Neural progenitor cell (in vitro differentiated cells): Measurements from ENCODE around the gene CGN. TPM values are rescaled to one million over a fixed set of nuclear protein-coding genes. Genes with fewer than 3 reads are reported as not detected.

Source experiments
- DNase-seq: peaks from one replicate; pipeline ENCODE4 v3.0.0-alpha.2; 2016; ENCODE audit warnings: low spot score
- H2AFZ ChIP-seq: fragments of 200-600 bp; sonication (generic); replicated peaks from 2 replicates; pipeline ENCODE4 v1.6.1; 2016; ENCODE audit warnings: antibody characterized with exemption
- H3F3A ChIP-seq: fragments of 200-600 bp; sonication (generic); 2 replicates; pipeline ENCODE4 v1.6.1; 2016; ENCODE audit warnings: antibody characterized with exemption, low read depth
- H3K27ac ChIP-seq: fragments of 200-600 bp; sonication (generic); 2 replicates; pipeline ENCODE4 v1.5.1; 2016; ENCODE audit warnings: mild to moderate bottlenecking
- H3K27me3 ChIP-seq: fragments of 200-600 bp; sonication (generic); 2 replicates; pipeline ENCODE4 v1.6.1; 2016; ENCODE audit warnings: mild to moderate bottlenecking, moderate library complexity
- H3K36me3 ChIP-seq: fragments of 200-600 bp; sonication (generic); 2 replicates; pipeline ENCODE4 v1.5.1; 2016
- H3K4me1 ChIP-seq: fragments of 200-600 bp; sonication (generic); 2 replicates; pipeline ENCODE4 v1.6.1; 2016; ENCODE audit warnings: mixed run types
- H3K4me2 ChIP-seq: fragments of 200-600 bp; sonication (generic); 2 replicates; pipeline ENCODE4 v1.6.1; 2016
- H3K4me3 ChIP-seq: fragments of 200-600 bp; sonication (generic); 2 replicates; pipeline ENCODE4 v1.5.1; 2016
- H3K79me2 ChIP-seq: fragments of 200-600 bp; sonication (generic); 2 replicates; pipeline ENCODE4 v1.6.1; 2016; ENCODE audit warnings: low read depth
- H3K9ac ChIP-seq: fragments of 200-600 bp; sonication (generic); 2 replicates; pipeline ENCODE4 v1.6.1; 2016
- H3K9me3 ChIP-seq: fragments of 200-600 bp; sonication (generic); 2 replicates; pipeline ENCODE4 v1.5.1; 2016; ENCODE audit warnings: low read depth
- H4K20me1 ChIP-seq: fragments of 200-600 bp; sonication (generic); 2 replicates; pipeline ENCODE4 v1.6.1; 2016; ENCODE audit warnings: low read depth
- H3K27ac Mint-ChIP-seq: 3 replicates; pipeline ENCODE4 v1.8.0; 2021; ENCODE audit warnings: mixed read lengths
- H3K27me3 Mint-ChIP-seq: 2 replicates; pipeline ENCODE4 v1.8.0; 2022; ENCODE audit warnings: low read depth, mild to moderate bottlenecking, inconsistent platforms, moderate library complexity, mixed read lengths; ENCODE audit not compliant: insufficient read depth
- H3K36me3 Mint-ChIP-seq: 3 replicates; pipeline ENCODE4 v1.8.0; 2021; ENCODE audit warnings: mixed read lengths
- H3K4me1 Mint-ChIP-seq: 3 replicates; pipeline ENCODE4 v1.8.0; 2021; ENCODE audit warnings: mixed read lengths
- H3K4me3 Mint-ChIP-seq: 3 replicates; pipeline ENCODE4 v1.8.0; 2021; ENCODE audit warnings: mild to moderate bottlenecking, moderate library complexity, mixed read lengths
- H3K9me3 Mint-ChIP-seq: 3 replicates; pipeline ENCODE4 v1.8.0; 2020; ENCODE audit warnings: mixed read lengths
- EZH2 ChIP-seq: fragments of 200-600 bp; sonication (generic); IDR thresholded peaks from 2 replicates; pipeline ENCODE4 v1.6.1; 2017; ENCODE audit warnings: antibody characterized with exemption, mild to moderate bottlenecking, moderate library complexity
- EZH2phosphoT487 ChIP-seq: fragments of 200-600 bp; sonication (generic); IDR thresholded peaks from 2 replicates; pipeline ENCODE4 v1.6.1; 2017; ENCODE audit warnings: antibody characterized with exemption
- total RNA-seq: library from RNA; depleted of rRNA; stranded (reverse); fragments of >200 nt; gene quantifications from 2 replicates; pipeline ENCODE4 v1.2.3, GENCODE V29; 2015; ENCODE audit warnings: low replicate concordance
- TF ChIP-seq, protein P1 (sequence below): fragments of 200-600 bp; sonication (generic); IDR thresholded peaks from 2 replicates; pipeline ENCODE4 v1.5.1; 2017; ENCODE audit warnings: antibody characterized with exemption, mild to moderate bottlenecking

The CGN gene
- total RNA-seq, 1 donor from 2014 or later: 5.4 TPM

DNA sequence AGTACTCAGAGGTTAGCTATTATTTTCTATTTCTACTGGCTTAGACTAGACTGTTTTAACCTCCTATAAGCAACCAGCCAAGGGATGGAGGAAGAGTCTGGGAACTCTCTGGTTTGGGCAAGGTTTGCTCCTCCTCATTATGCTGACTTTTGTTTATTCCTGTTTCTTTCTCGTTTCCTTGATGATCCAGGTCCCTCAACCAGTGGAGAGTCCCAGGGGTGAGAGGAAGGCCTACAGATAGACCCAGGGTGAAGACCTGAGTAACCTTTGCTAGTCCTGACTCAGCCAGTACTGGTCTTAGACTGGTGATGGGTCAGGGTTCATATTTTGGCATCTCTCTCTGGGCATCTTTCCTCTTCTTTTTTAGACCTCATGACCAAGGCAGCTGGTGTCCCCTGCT, 34.4 kb downstream of the CGN start:
- Histone ChIP-seq H3K79me2 (peaks cover 24% of the 10 kb centered on the region), H4K20me1 (peaks cover 12% of the 10 kb centered on the region)
- H3K36me3 Mint-ChIP-seq: peaks cover 4% of the 10 kb centered on the region

DNA sequence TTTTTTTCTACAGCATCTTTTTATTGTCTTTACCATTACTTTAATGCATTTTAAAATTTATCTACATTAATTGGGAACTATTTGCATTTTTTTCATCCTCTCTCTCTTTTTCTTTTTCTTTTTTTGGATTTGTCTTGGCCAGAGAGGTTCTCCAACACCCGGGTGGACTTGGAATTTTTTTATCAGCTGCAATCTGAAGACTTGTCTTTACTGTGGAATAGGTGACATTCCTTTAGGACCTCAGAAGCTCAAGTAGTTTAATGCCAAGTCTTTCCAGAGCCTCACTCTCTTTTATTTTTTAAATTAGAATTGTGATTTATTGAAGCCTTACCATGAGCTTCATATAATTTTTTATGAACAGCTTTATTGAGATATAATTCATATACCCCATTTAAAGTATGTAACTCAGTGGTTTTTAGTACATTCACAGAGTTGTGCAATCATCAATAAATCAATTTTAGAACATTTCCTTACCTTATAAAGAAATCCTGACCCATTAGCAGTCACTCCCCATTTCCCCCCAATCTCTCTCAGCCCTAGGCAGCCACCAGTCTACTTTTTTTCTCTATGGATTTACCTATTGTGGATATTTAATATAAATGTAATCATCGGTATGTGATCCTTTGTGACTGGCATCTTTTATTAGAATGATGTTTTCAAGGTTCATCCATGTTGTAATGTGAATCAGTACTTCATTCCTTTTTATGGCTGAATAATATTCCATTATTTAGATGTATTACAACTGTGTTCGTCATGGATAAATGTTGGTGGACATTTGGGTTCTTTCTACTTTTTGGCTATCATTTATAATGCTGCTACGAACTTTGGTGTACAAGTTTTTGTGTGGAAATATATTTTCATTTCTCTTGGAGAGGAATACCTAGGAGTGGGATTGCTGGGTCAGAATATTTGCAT, 35.1 kb downstream of the CGN start:
- Histone ChIP-seq H3K27me3 (no peaks in the 10 kb centered on the region), H3K9ac (no peak overlapping the region), H2AFZ (no peak overlapping the region), H3K4me1 (peaks cover 18% of the 10 kb centered on the region), H3K4me3 (no peak overlapping the region), H3K27ac (no peak overlapping the region), H4K20me1 (peaks cover 7% of the 10 kb centered on the region), H3K36me3 (no peaks in the 10 kb centered on the region), H3K4me2 (no peak overlapping the region), H3F3A (peaks cover 17% of the 10 kb centered on the region), H3K79me2 (peaks cover 26% of the 10 kb centered on the region), H3K9me3 (no peaks in the 10 kb centered on the region)
- H3K4me1 Mint-ChIP-seq: peaks cover 35% of the 10 kb centered on the region
- H3K9me3 Mint-ChIP-seq: no peaks in the 10 kb centered on the region
- H3K27ac Mint-ChIP-seq: peak overlapping the region; percentile 27
- peaks cover 4% of the 10 kb centered on the region for H3K27me3 Mint-ChIP-seq
- no peak overlapping the region for H3K4me3 Mint-ChIP-seq
- TF ChIP-seq, protein P1, sequence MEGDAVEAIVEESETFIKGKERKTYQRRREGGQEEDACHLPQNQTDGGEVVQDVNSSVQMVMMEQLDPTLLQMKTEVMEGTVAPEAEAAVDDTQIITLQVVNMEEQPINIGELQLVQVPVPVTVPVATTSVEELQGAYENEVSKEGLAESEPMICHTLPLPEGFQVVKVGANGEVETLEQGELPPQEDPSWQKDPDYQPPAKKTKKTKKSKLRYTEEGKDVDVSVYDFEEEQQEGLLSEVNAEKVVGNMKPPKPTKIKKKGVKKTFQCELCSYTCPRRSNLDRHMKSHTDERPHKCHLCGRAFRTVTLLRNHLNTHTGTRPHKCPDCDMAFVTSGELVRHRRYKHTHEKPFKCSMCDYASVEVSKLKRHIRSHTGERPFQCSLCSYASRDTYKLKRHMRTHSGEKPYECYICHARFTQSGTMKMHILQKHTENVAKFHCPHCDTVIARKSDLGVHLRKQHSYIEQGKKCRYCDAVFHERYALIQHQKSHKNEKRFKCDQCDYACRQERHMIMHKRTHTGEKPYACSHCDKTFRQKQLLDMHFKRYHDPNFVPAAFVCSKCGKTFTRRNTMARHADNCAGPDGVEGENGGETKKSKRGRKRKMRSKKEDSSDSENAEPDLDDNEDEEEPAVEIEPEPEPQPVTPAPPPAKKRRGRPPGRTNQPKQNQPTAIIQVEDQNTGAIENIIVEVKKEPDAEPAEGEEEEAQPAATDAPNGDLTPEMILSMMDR: no peak
- no peak for TF ChIP-seq EZH2
- TF ChIP-seq EZH2phosphoT487: no peak
- DNase-seq: no peak
- peaks cover 4% of the 10 kb centered on the region for H3K36me3 Mint-ChIP-seq

More for the DNA sequence above, 34.4 kb downstream of the CGN start:
- H3K4me3 Mint-ChIP-seq: no peak overlapping the region
- no peak overlapping the region for H2AFZ ChIP-seq
- TF ChIP-seq EZH2phosphoT487 (no peak), EZH2 (no peak)
- TF ChIP-seq, protein P1: no peak
- no peak overlapping the region for H3K27ac ChIP-seq
- peaks cover 4% of the 10 kb centered on the region for H3K27me3 Mint-ChIP-seq
- no peaks in the 10 kb centered on the region for H3K9me3 ChIP-seq
- no peak overlapping the region for H3K4me3 ChIP-seq
- no peak overlapping the region for H3K27ac Mint-ChIP-seq
- H3K27me3 ChIP-seq: no peaks in the 10 kb centered on the region
- no peak for DNase-seq
- peaks cover 25% of the 10 kb centered on the region for H3F3A ChIP-seq
- peaks cover 18% of the 10 kb centered on the region for H3K4me1 ChIP-seq
- no peaks in the 10 kb centered on the region for H3K36me3 ChIP-seq
- no peaks in the 10 kb centered on the region for H3K9me3 Mint-ChIP-seq
- H3K9ac ChIP-seq: no peak overlapping the region
- peaks cover 36% of the 10 kb centered on the region for H3K4me1 Mint-ChIP-seq
- no peak overlapping the region for H3K4me2 ChIP-seq

DNA sequence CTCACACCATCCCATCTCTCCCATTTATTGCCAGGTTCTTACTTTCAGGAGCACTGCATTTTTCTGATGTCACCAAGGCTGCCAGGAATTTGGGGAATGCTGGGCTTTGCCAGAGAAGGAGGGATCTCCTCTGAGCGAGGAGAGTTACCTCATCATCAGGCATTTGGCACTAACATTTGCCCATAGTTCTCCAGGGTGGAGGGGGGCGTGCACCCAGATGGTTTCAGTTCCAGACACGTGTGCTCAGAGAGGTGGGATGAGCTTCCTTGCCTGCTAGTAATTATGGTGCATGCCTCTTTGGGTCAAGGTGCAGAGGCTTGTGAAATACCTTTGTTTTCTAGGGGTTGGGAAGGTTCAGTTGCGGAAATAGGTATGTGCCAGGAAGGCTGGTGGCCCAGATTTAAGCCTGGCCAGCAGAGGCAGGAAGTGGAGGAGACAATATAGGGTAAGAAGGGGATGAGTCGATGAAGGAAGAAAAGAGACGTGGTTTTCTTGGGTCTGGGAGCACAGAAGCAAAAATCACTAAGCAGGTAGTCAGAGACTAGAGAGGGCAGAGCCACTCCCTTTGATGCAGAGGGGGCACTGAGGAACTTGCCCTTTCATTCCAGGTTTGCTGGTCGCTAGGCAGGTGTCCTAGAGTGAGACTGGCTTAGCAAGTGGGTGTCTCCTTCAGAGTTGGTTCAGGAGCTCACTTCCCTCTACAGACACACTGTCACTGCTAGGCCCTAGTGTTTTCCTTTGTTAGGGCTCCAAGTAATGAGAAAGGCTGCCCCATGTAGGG, 36.1 kb downstream of the CGN start:
- Histone ChIP-seq H3K27ac (peak overlapping the region; percentile 45), H3K36me3 (no peaks in the 10 kb centered on the region), H3K9me3 (no peaks in the 10 kb centered on the region), H3K4me1 (peaks cover 18% of the 10 kb centered on the region), H3K4me2 (peak overlapping the region; percentile 26), H2AFZ (no peak overlapping the region), H3K9ac (no peak overlapping the region), H4K20me1 (no peaks in the 10 kb centered on the region), H3K27me3 (no peaks in the 10 kb centered on the region), H3K79me2 (peaks cover 17% of the 10 kb centered on the region), H3F3A (peaks cover 15% of the 10 kb centered on the region), H3K4me3 (no peak overlapping the region)
- peak overlapping the region; percentile 27 for H3K27ac Mint-ChIP-seq
- DNase-seq: peak; percentile 65
- H3K27me3 Mint-ChIP-seq: peaks cover 5% of the 10 kb centered on the region
- peaks cover 27% of the 10 kb centered on the region for H3K4me1 Mint-ChIP-seq
- H3K9me3 Mint-ChIP-seq: no peaks in the 10 kb centered on the region
- TF ChIP-seq, protein P1: no peak
- TF ChIP-seq EZH2phosphoT487: no peak
- TF ChIP-seq EZH2: no peak
- no peak overlapping the region for H3K4me3 Mint-ChIP-seq
- H3K36me3 Mint-ChIP-seq: peaks cover 4% of the 10 kb centered on the region
